Activated gamma-delta T cell treated with anti-CD3 and anti-CD28 coated beads, Interleukin-2, amount 50 U/mL, for 16 hours (primary cell): Measurements from ENCODE around the gene ARHGAP15.

Source experiments
- DNase-seq: peaks from one replicate; pipeline ENCODE4 v3.0.0-alpha.2; 2020; ENCODE audit warnings: low read depth

ARHGAP15 gene

GRCh38 chr2:143690235-143690634, 561.0 kb downstream of the ARHGAP15 start:
- no peak for DNase-seq

- no peak for DNase-seq
Measured at GRCh38 chr2:143691121-143691520, 561.9 kb downstream of the ARHGAP15 start.

GRCh38 chr2:143692162-143692561, 562.9 kb downstream of the ARHGAP15 start:
- no peak for DNase-seq

- no peak for DNase-seq
Measured at GRCh38 chr2:143692967-143693366, 563.7 kb downstream of the ARHGAP15 start.

GRCh38 chr2:143694335-143694734, 565.1 kb downstream of the ARHGAP15 start:
- DNase-seq, result no peak

GRCh38 chr2:143696651-143697050, 567.4 kb downstream of the ARHGAP15 start:
- no peak for DNase-seq

- no peak for DNase-seq
Measured at GRCh38 chr2:143697744-143698143, 568.5 kb downstream of the ARHGAP15 start.

GRCh38 chr2:143698352-143698751, 569.1 kb downstream of the ARHGAP15 start:
- DNase-seq, result no peak

GRCh38 chr2:143698888-143699570, 569.8 kb downstream of the ARHGAP15 start:
- no peak for DNase-seq

- DNase-seq, result no peak
Measured at GRCh38 chr2:143700865-143701264, 571.6 kb downstream of the ARHGAP15 start.

- no peak for DNase-seq
Measured at GRCh38 chr2:143701785-143702184, 572.6 kb downstream of the ARHGAP15 start.

GRCh38 chr2:143702931-143703330, 573.7 kb downstream of the ARHGAP15 start:
- DNase-seq, result no peak

GRCh38 chr2:143704451-143705106, 575.4 kb downstream of the ARHGAP15 start:
- DNase-seq, result no peak

GRCh38 chr2:143705108-143705707, 576.0 kb downstream of the ARHGAP15 start:
- DNase-seq, result no peak

GRCh38 chr2:143706354-143706753, 577.1 kb downstream of the ARHGAP15 start:
- DNase-seq, result no peak

- no peak for DNase-seq
Measured at GRCh38 chr2:143708682-143709081, 579.5 kb downstream of the ARHGAP15 start.

- no peak for DNase-seq
Measured at GRCh38 chr2:143710196-143710595, 581.0 kb downstream of the ARHGAP15 start.

GRCh38 chr2:143710879-143711278, 581.7 kb downstream of the ARHGAP15 start:
- DNase-seq, result no peak

GRCh38 chr2:143716522-143716921, 587.3 kb downstream of the ARHGAP15 start:
- DNase-seq, result no peak

- DNase-seq, result no peak
Measured at GRCh38 chr2:143717053-143717452, 587.8 kb downstream of the ARHGAP15 start.

- no peak for DNase-seq
Measured at GRCh38 chr2:143717536-143718168, 588.4 kb downstream of the ARHGAP15 start.

GRCh38 chr2:143718745-143719144, 589.5 kb downstream of the ARHGAP15 start:
- DNase-seq, result no peak

GRCh38 chr2:143719406-143719805, 590.2 kb downstream of the ARHGAP15 start:
- DNase-seq, result no peak
